Right cardiac atrium (tissue), 5 donors: ENCODE data around the gene CXCL17. TPM values are rescaled to one million over a fixed set of nuclear protein-coding genes. Genes with fewer than 3 reads are reported as not detected.
A peak's percentile ranks its signal among the peaks of the same experiment; 100 is the strongest.

ENCODE experiments used
- ATAC-seq, 2 donors: fragments of 200-7000 bp; cut with Tn5 transposase; one replicate each; pipeline versions ENCODE4 v1.8.0 to v1.9.1; 2020; ENCODE audit warnings: moderate library complexity in 2 of 2, mild to moderate bottlenecking in 1 of 2
- DNase-seq, 3 donors: peaks; one replicate each; pipeline ENCODE4 v3.0.0-alpha.2; 2020
- H3K27ac ChIP-seq: one replicate; pipeline ENCODE4 v1.5.1; 2013; ENCODE audit warnings: mild to moderate bottlenecking, low read length, control low read depth, moderate library complexity
- H3K27me3 ChIP-seq: one replicate; pipeline ENCODE4 v1.6.1; 2013; ENCODE audit not compliant: control insufficient read depth, insufficient read depth
- H3K4me1 ChIP-seq: one replicate; pipeline ENCODE4 v1.6.1; 2013; ENCODE audit warnings: low read length; ENCODE audit not compliant: control insufficient read depth, insufficient read depth
- H3K4me3 ChIP-seq: one replicate; pipeline ENCODE4 v1.5.1; 2013; ENCODE audit warnings: low read length, control low read depth
- H3K9me3 ChIP-seq: one replicate; pipeline ENCODE4 v1.6.1; 2013; ENCODE audit warnings: low read length; ENCODE audit not compliant: control insufficient read depth
- WGBS: extraction: QIAGEN DNeasy Blood & Tissue Kit; methylation state at CpG from one replicate; pipeline ENCODE4 v1.1.7; 2013; 5-methylcytosine and 5-hydroxymethylcytosine counted together
- intact Hi-C, 4 donors: fragments of 100-400 bp; cut with DNase I; formaldehyde crosslinking; loops; one replicate each; pipeline versions ENCODE4 v1.11.0 to v1.14.0; 2022 to 2023
- polyA plus RNA-seq: library from polyadenylated mRNA; stranded (reverse); fragments of 200-250 nt; gene quantifications from one replicate; pipeline ENCODE4 v1.2.3, GENCODE V29; 2013
- total RNA-seq, 4 donors: library from RNA; stranded (reverse); fragmentation: NEBNext Ultra II Directional; extraction: Animal tissue kit (Norgen Biotek cat#: 25700); gene quantifications; one replicate each; pipeline ENCODE4 v1.2.1, GENCODE V29; 2021
- donor health status: healthy with polysubstance abuse.
- donor health status: DM: no; HTN: yes; CAD: no.
- donor health status: DM: no; HTN: no; CAD: no.
- donor health status: DM: no; HTN: yes; CAD: no; lungs with severe emphysema.
- donor health status: DM: yes; HTN: yes; CAD: no.

CXCL17 gene
- total and polyA plus RNA-seq, 5 donors = not detected

DNA sequence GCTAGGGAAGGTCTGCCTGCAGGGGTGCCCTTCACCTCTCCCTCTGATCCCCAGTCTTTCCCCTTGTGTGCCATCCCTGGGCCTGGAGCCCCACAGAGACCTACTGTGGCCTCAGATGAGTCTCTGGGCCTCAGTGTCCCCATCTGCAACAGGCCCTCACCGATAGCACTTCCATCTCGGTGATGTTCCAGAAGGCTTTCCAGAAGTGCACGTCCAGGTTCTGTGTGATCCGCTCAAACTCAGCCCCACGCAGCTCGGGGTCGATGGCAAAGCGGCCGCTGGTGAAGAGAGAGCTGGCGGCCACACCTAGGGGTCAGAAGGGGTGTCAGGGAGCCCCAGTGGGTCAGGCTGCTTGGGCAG, 35.0 kb downstream of the CXCL17 start:
- DNase-seq (no peak), ATAC-seq (no peak)
- H3K4me1 ChIP-seq = peaks cover under 1% of the 10 kb centered on the region
- 96% methylated on average over 10 of the region's 10 CpGs for WGBS
- H3K4me3 ChIP-seq = no peak overlapping the region
- no peaks in the 10 kb centered on the region for H3K9me3 ChIP-seq
- no peak overlapping the region for H3K27ac ChIP-seq
- intact Hi-C loops = no loop called here
- H3K27me3 ChIP-seq = no peaks in the 10 kb centered on the region

DNA sequence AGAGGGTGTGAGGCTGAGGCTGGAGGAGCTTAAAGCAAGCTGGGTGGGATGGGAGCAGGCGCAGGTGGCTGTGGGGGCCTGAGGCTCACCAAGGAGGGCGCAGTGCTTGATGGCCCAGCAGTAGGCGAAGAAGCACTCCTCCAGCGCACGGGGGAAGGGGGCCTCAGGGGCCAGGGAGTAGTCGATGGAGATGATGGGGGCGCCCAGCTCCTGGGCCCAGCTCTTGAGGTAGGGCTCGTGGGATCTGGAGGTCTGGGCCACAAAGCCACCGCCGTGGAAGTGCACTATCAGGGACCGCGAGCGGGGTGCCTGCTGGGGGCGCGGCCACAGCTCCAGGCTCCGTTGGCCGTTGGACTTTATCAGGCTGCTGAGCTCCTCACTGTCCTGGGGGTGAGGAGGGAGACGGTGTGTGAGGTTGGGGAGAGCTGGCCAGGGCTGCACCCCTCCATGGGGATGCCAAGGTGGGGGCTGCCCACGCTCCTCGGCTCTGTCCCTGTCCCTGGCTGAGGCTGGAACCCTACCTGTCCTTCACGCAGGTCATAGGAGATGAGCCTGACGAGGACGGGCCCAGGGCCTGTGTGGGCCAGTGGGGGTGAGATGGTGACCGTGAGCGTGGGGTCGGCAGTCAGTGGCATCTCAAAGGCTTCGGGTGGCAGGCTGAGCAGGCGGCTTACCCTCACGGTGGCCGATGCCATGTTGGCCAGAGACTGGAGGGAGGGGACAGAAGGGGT, 35.5 kb downstream of the CXCL17 start:
- WGBS = 90% methylated on average over 30 of the region's 30 CpGs
- no peaks in the 10 kb centered on the region for H3K27me3 ChIP-seq
- DNase-seq = peak in 2 of 3 donors; percentile 37 to 56

DNA sequence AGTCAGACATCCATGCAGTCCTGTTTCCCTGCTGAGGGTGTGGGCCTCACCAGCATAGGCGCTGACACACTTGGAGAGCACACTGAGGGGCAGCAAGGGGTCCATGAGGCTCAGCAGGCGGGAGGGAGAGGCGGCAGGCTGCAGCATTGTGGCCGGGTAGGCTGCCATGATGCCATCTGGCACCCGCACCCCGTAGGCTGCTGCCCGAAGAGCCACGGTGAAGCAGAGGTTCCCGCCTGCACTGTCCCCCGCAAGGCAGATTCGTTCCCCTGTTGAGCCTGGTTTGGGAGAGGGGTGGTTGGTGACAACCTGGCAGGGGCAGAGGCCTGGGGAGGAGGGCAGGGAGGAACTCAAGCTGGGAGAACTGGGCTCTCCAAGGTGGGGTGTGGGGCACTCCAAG, 36.6 kb downstream of the CXCL17 start:
- Histone ChIP-seq H3K9me3 (no peaks in the 10 kb centered on the region), H3K4me3 (no peak overlapping the region), H3K27ac (no peak overlapping the region), H3K4me1 (no peaks in the 10 kb centered on the region), H3K27me3 (no peaks in the 10 kb centered on the region)
- peak in 1 of 3 donors; percentile 42 for DNase-seq
- intact Hi-C loops = no loop called here
- no peak for ATAC-seq
- 93% methylated on average over 11 of the region's 11 CpGs for WGBS

More for the DNA sequence above, 35.5 kb downstream of the CXCL17 start:
- intact Hi-C loops = no loop called here
- Histone ChIP-seq H3K27ac (no peak overlapping the region), H3K4me1 (no peaks in the 10 kb centered on the region), H3K9me3 (no peaks in the 10 kb centered on the region), H3K4me3 (no peak overlapping the region)
- ATAC-seq = no peak

DNA sequence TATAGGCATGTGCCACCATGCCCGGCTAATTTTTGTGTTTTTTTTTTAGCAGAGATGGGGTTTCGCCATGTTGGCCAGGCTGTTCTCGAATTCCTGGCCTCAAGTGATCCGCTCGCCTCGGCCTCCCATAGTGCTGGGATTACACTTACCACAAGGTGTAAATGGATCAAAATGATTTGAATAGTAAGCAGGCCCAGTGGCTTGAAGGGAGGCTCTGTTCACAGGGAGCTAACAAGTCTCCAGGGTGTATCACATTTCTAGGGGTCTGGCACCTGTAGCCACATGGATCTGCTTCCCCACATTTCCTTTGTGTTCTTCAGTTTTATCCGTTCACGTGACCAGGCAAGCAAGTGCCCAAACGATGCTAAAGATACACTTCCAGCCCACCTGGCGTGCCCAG, 39.2 kb downstream of the CXCL17 start:
- no peaks in the 10 kb centered on the region for H3K27me3 ChIP-seq
- DNase-seq (peak in 2 of 3 donors; percentile 28 to 32), ATAC-seq (no peak)
- no peaks in the 10 kb centered on the region for H3K4me1 ChIP-seq
- intact Hi-C loops = no loop called here
- no peaks in the 10 kb centered on the region for H3K9me3 ChIP-seq
- H3K27ac ChIP-seq = no peak overlapping the region
- no peak overlapping the region for H3K4me3 ChIP-seq
- WGBS = 95% methylated on average over 10 of the region's 10 CpGs

DNA sequence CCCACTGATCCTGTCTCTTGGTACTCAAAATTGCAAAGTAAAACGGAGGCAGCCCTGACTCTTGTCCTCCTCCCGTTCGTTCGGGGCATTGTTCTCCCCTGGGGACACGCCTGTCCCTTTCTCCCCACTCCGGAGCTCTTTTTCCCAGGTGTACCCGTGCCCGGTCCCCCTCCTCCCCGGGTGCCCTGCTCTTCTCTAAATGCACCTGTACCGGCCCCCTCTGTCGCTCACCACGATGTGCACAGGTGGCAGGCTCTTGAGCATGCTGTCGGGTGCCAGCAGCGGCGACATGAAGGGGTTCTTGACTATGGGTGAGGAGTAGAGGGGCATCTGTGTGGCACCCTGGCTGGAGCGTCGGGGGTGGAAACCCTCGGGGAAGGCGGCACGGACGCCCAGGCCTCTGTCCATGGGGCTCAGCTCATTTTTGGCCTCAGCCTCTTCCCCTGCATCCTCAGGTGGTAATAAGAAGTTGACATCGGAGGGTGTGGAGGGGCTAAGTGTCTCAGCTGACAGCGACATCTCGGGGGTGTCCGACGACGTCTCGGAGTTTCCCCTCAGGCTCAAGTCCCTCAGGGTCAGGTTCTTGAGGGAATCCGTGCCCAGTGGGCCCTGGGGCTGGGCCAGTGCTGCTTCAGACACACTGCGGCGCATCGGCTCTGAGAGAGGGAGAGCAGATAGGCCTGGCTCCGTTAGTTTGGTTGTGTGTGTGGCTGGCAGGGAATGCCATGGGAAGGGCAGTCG, 40.2 kb downstream of the CXCL17 start:
- Histone ChIP-seq H3K27ac (no peak overlapping the region), H3K27me3 (no peaks in the 10 kb centered on the region), H3K4me3 (no peak overlapping the region), H3K9me3 (no peaks in the 10 kb centered on the region), H3K4me1 (peaks cover 3% of the 10 kb centered on the region)
- intact Hi-C loops = no loop called here
- 60% methylated on average over 34 of the region's 34 CpGs for WGBS
- ATAC-seq (peak in 1 of 2 donors; percentile 1), DNase-seq (peak in 1 of 3 donors; percentile 62)

DNA sequence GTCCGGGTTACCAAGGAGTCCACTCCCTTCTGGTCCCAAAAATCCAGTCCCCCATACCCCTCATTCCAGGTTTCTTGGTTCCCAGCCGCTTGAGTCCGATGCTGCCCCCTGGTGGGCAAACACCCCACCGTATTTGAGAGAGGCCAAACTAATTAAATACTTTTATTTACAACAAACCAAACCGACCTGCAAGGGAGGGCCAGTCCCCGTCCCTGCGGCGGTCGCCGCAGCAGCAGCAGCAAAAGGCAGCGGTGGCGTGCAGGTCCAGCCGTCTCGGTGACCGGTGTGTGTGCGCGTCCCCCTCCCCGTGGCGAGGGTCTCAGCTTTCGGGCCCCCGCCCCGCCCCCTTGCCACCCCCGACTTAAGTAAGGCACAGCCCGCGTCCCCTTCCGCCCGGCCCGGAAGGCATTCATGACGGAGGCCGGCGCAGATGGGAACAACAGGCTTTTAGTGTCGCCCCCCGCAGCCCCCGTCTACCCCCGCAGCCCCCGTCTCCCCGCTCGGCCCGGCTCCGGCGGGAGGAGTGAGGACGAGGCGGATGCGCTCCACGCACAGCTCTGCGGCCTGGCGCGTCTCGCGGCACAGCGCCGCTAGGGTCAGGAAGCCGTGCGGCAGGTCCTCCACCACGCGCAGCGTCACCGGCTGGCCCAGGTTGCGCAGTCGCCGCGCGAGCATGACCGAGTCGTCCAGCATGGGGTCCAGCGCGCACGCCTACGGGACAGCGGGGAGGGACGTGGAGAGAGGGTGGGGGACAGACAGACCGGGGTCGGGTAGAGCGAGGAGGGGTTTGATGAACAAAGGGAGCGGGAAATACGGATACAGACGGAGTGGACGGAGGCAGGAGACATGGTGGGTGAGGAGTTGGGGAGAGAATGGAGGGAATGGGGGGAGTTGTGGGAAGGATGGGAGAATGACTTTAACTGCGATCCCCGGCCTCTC, 41.1 kb downstream of the CXCL17 start:
- DNase-seq (peak; percentile 78 to 94 (median 91)), ATAC-seq (peak; percentile 68 to 72)
- no peak overlapping the region for H3K27ac ChIP-seq
- peak overlapping the region; percentile 62 for H3K4me3 ChIP-seq
- no peaks in the 10 kb centered on the region for H3K9me3 ChIP-seq
- peaks cover 5% of the 10 kb centered on the region for H3K4me1 ChIP-seq
- no peaks in the 10 kb centered on the region for H3K27me3 ChIP-seq
- intact Hi-C loops = no loop called here
- WGBS = under 1% methylated on average over 80 of the region's 80 CpGs

DNA sequence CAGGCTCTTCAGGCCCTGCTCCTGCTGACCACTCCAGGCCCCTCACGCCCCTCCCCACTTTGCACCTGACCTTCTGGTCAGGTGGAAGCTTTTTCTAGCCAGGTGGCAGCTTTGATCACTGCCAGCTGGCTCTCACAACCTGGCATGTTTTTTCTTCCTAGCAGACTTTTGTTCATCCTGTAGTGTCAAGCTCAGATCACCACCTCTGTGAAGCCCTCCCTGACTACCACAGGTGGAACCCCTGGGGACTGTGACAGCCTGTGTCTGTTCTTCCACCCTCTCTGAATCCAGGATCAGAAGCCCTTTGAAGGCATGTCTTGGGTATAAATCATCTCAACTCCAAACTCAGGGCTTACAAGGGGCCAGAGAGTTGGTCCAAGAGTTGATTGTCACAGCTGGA, 42.3 kb downstream of the CXCL17 start:
- no peaks in the 10 kb centered on the region for H3K9me3 ChIP-seq
- peak in 1 of 3 donors; percentile 27 for DNase-seq
- H3K4me1 ChIP-seq = peaks cover 5% of the 10 kb centered on the region
- WGBS = 95% methylated on average over 1 of the region's 1 CpG
- H3K4me3 ChIP-seq = no peak overlapping the region
- intact Hi-C loops = no loop called here
- no peak for ATAC-seq
- no peaks in the 10 kb centered on the region for H3K27me3 ChIP-seq
- H3K27ac ChIP-seq = no peak overlapping the region

DNA sequence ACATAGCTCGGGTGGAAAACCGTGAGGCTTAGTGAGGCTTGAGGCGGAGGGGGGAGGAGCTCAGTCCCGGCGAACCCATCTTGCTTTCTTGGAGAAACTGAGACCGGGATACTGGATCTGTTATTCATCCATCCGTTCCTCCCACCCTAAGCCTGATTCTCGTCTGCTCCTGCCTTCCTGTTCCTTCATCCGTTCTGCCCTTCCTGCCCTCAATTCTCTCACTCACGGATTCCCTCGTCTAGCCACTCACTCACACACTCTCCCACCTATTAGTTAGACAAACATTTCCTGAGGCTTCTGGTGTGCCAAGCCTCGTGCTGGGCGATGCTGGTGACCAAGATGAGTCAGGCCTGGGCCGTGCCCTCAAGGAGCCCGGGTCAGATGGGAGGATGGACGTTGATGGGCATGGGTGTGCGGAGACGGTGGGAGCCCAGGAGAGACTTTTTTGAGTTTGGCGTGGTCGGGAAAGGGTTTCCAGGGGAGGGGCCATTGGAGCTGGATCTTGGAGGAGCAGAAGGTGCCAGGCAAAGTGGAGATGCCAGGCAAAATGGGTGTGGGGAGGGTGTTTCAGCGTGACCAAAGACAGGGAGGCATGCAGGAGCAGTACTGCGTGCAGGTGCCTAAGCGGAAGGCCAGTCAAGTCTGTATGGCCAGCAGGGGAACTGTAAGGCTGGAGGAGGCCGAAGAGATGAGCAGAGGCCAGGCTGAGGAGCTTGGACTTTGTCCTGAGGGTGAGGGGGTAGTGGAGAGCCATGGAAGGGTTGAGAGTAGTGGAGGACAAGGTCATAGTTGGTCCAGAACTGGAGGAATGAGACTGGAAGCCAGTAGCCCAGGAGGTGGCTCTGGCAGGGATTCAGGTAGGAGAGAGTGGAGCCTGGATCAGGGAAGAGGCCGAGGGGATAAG, 45.2 kb downstream of the CXCL17 start:
- DNase-seq (peak in 1 of 3 donors; percentile 39), ATAC-seq (peak; percentile 0 to 1)
- H3K27me3 ChIP-seq = no peaks in the 10 kb centered on the region
- H3K4me1 ChIP-seq = peaks cover 5% of the 10 kb centered on the region
- peak overlapping the region; percentile 73 for H3K4me3 ChIP-seq
- peak overlapping the region; percentile 66 for H3K27ac ChIP-seq
- intact Hi-C loops = loop anchor here in 1 of 4 donors (10.0 kb wide), 1 partner anchor 263 kb away; the partner anchor contains the start of gene POU2F2
- no peaks in the 10 kb centered on the region for H3K9me3 ChIP-seq
- WGBS = 25% methylated on average over 25 of the region's 25 CpGs

DNA sequence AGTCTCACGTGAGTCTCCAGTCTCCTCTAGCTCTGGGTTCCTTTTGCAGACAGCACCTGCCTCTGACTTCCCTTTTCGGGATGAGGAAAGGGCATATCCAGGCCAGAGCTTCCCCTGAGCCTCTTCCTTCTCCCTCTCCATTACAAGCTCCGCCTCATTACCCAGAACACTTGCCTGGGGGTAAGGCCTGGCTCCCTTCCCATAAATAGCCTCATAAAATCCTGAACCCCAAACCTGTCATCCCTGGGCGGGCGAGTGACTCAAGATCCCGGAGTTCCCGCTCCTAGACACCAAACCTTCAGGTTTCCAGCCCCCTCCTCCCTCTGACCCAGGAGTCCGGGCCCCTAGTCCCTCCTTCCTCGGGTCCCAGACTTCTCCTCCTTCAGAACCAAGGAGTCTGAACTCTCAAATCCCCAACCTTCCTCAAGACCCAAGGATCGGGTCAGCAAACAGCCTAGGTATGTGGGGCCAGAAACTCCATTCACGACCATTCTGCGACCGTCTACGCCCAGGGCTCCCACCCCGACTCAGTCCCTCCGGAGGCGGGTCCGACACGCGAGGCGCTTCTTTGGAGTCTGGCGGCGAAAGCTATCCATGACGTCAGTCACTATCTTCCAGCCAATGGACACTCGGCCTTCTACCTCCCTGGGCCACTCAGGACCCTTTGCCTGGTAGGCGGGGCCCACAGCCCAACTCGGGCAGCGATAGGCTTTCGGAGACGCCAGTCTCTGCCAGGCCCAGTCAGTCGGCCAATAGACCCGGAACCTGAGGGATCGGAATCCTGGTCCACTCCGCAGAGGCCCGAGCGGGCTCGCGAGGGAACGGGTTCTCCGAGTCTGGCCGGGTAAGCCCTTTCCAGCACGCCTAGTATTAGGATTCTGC, 46.1 kb downstream of the CXCL17 start:
- intact Hi-C loops = loop anchor here in 1 of 4 donors (10.0 kb wide), 1 partner anchor 262 kb away; the partner anchor contains the start of gene POU2F2
- DNase-seq (peak; percentile 98 to 100 (median 99)), ATAC-seq (peak; percentile 97 to 98)
- H3K9me3 ChIP-seq = no peaks in the 10 kb centered on the region
- H3K4me3 ChIP-seq = peak overlapping the region; percentile 73
- 3% methylated on average over 42 of the region's 42 CpGs for WGBS
- H3K27ac ChIP-seq = peak overlapping the region; percentile 66
- H3K4me1 ChIP-seq = peaks cover 5% of the 10 kb centered on the region
- no peaks in the 10 kb centered on the region for H3K27me3 ChIP-seq
